HUDEP-2 (cell line): ENCODE results near the gene FFAR3.
"Not testable (repeated sequence)": the region's sequence is repeated elsewhere in the genome, so short reads cannot be mapped to it uniquely, and the experiment has no call there.

Experiments
- DNase-seq, 76 experiments: peaks; one replicate each; lab custom pipeline; 2025; ENCODE audit not compliant: unreplicated experiment in 76 of 76; lab: John Stamatoyannopoulos, UW

Gene FFAR3

DNA sequence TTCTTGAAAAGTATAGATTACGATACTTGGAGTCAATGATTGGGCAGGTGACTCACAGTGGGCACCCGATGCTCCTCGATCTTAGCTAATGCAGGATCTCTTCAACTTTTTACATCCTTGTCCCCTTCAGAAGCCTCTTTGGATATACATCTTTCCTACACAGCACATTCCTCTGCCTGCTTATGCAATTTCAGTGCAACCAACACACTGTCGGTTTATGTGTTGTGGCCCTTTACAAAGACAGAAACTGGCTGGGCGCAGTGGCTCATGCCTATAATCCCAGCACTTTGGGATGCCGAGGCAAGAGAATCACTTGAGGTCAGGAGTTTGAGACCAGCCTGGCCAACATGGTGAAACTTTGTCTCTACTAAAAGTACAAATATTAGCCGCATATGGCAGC, 15.2 kb downstream of the FFAR3 start:
- DNase-seq: no peak

DNA sequence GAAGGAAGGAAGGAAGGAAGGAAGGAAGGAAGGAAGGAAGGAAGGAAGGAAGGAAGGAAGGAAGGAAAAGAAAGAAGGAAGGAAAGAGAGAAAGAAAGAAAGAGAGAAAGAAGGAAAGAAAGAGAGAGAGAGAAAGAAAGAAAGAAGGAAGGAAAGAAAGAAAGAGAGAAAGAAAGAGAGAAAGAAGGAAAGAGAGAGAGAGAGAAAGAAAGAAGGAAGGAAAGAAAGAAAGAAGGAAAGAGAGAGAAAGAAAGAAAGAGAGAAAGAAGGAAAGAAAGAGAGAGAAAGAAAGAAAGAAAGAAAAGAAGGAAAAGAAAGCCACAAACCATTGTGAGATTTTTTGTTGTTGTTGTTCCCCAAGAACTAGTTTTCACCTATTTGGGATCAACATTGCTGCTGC, 15.8 kb downstream of the FFAR3 start:
- not testable (repeated sequence) for DNase-seq

GRCh38 chr19:35375505-35376307, 17.4 kb downstream of the FFAR3 start:
- no peak for DNase-seq

DNA sequence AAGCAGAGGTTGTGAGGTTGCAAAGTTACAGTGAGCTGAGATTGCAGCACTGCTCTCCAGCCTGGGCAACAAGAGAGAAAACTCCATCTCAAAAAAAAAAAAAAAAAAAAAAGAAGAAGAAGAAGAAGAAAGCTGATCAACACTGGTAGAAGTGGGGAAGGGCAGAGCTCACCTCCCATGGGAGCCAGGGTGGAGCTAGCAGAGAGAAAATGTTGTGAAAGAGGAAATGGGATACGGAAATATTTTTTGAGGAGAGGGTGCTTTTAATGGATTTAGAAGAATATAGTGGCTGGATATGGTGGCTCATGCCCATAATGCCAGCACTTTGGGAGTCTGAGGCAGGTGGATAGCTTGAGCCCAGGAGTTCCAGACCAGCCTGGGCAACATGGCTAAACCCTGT, 19.4 kb downstream of the FFAR3 start:
- DNase-seq: no peak

DNA sequence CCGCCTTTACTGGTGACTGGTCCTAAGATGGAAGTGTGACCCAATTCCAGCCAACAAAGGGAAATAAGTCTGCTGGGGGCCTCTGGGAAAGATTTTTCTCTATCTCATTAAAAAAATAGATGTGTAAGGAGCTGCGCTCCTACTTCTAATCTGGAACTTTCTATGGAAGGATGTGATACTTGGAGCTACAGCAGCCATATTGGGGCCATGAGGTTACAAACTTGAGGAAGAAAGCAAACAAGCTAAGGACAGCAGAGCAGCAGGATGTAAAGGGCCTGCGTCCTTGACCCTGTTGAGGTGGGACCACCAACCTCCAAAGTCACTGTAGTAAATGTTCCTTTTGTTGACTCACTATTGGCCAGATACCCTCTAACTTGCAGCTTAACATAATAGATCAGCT, 20.1 kb downstream of the FFAR3 start:
- no peak for DNase-seq

DNA sequence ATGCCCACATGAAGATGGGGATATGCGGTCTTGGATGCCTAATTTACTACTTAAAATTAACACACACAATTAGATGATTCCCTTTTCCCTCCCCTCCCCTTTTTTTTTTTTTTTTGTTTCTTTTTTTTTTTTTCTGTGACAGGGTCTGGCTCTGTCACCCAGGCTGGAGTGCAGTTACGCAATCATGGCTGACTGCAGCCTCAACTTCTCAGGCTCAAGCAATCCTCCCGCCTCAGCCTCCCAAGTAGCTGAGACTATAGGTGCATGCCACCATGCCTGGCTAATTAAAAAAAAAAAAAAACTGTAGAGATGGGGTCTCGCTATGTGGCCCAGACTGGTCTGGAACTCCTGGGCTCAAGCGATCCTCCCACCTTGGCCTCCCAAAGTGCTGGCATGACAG, 21.3 kb downstream of the FFAR3 start:
- not testable (repeated sequence) for DNase-seq

- peak in 2 of 76 experiments; percentile 32 to 33 for DNase-seq
Measured at GRCh38 chr19:35379992-35380391, 21.7 kb downstream of the FFAR3 start.

GRCh38 chr19:35380450-35381124, 22.3 kb downstream of the FFAR3 start:
- DNase-seq: peak in 73 of 76 experiments; percentile 61 to 97 (median 86)

DNA sequence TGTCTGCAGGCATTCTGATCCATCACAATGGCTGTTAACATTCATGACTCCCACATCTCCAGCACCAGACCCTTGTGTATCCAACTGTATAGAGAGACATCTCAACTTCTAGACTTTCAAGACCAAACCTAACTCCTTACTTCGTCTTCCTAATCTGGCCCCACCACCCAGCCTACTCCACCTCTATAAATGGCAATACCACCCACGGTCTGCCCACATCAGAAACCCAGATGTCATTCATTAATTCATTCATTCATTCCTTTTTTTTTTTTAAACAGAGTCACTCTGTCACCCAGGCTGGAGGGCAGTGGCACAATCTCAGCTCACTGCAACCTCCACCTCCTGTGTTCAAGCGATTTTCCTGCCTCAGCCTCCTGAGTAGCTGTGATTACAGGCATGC, 23.1 kb downstream of the FFAR3 start:
- no peak for DNase-seq

- DNase-seq: no peak
Measured at GRCh38 chr19:35381926-35382325, 23.7 kb downstream of the FFAR3 start.

DNA sequence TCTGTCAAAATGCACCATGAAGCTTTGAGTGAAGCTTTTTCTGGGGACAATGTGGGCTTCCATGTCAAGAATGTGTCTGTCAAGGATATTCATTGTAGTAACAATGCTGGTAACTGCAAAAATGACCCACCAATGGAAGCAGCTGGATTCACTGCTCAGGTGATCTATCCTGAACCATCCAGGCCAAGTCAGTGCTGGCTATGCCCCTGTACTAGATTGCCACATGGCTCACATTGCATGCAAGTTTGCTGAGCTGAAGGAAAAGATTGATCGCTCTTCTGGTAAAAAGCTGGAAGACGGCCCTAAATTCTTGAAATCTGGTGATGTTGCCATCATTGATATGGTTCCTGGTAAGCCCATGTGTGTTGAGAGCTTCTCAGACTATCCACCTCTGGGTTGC, 25.3 kb downstream of the FFAR3 start:
- no peak for DNase-seq

DNA sequence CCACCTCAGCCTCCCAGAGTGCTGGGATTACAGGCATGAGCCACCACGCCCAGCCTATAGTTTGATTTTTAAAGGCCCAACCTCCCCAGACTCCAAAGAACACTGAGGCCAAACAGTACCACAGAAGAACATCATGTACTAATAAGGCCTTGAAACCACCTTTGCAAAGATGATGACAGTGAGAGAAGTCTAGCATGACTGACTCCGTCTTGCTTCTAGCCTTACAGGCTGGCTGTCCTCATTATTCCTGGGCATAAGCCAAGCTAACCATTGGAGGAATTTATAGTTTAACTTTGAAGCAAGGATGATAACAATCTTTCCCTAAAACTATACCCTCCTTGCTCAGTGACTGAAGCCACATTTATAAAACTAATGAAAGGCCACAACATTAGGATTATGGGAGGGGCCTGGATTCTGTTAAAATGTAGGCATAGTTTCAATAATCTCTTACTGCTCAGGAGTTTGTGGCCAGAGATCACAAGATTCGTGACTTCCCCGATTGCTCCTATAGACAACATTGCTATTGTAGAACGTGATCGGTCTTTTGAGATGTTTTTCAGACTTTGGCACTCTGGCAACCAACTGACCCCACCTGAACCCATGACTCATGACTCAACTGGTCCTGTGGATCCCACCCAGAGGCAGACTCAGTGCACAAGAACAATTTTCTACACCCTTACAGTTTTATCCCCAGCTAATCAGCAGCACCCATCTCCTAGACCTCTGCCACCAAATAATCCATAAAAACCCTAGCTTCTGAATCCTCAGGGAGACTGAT, 30.2 kb downstream of the FFAR3 start:
- peak in 72 of 76 experiments; percentile 20 to 96 (median 76) for DNase-seq

DNA sequence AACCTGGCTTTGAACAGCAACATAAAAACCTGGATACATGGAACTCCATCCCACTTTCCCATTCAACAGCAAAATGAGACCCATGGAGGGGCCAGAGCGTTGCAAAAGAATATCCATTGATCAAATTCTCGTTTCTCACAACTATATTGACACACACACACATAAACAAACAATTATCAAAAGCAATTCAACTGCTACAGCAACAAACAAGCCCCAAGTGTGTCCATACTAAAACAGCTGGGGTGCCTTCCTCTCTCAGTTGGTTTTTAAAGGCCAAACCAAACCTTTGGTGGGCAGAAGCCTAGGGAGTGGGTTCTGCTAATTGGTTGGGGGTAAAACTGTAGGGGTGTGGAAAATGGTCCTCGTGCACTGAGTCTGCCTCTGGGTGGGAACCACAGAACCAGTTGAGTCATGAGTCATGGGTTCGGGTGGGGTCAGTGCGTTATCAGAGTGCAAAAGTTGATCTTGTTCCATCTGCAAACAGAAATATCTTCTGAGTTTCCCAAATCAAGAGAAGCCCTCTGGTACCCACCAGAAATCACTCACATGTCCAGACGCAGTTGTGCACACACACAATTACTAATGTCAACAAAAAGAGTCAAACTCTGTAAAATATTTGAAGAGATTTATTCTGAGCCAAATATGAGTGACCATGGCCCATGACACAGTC, 31.1 kb downstream of the FFAR3 start:
- DNase-seq: peak in 73 of 76 experiments; percentile 22 to 96 (median 82)

DNA sequence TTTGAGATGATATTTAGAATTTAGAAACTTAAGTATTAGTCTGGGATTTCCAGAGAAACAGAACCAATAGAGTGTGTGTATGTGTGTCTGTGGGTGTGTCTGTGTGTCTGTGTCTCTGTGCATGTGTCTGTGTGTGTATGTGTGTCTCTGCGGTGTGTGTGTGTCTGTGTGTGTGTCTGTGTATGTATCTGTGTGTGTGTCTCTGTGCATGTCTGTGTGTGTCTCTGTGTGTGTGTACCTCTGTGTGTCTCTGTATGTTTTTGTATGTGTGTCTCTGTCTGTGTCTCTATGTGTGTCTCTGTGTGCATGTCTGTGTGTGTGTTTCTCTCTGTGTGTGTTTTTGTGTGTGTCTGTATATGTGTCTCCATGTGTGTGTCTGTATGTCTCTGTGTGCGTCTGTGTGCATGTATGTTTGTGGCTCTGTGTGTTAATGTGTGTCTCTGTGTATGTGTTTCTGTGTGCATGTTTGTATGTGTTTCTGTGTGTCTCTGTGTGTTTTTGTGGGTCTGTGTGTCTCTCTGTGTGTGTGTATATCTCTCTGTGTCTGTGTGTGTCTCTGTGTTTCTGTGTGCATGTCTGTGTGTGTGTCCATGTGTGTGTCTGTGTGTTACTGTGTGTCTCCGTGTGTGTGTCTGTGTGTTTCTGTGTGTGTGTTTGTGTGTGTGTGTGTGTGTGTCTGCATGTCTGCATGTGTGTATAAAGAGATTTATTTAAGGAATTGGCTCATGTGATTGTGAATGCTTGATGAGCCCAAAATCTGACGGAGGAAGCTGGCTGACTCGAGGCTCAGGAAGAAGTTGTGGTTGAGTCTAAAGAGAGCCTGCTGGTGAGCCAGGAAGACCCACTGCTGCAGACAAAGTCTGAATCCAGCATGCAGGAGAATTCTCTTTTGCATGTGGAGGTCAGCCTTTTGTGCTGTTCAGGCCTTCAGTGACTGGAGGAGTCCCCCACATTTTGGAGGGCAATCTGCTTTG, 34.8 kb downstream of the FFAR3 start:
- no peak for DNase-seq

- no peak for DNase-seq
Measured at GRCh38 chr19:35395382-35396199, 37.3 kb downstream of the FFAR3 start.

DNA sequence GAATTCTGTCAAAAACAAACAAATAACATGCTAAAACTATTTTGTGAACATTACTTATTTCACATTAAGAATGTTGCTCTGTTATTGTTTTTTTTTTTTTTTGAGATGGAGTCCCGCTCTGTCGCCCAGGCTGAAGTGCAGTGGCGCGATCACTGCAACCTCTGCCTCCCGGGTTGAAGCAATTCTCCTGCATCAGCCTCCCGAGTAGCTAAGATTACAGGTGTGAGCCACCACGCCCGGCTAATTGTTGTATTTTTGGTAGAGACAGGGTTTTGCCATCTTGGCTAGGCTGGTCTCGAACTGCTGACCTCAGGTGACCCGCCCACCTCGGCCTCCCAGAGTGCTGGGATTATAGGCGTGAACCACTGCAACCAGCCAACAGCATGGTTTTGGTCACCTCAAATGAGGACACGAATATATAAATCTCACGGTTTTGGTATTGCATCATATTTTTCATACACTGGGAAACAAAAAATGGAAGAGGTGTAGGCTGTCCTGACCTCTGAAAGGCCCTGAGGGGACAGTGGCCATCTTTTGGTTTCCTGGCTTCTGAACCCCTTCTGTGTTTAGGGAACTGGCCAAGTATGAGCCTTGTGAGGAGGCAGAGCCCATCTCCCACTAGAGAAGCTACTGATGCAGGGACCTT, 38.1 kb downstream of the FFAR3 start:
- DNase-seq: no peak

GRCh38 chr19:35397064-35397463, 38.8 kb downstream of the FFAR3 start:
- DNase-seq: no peak

- DNase-seq: no peak
Measured at GRCh38 chr19:35398570-35398969, 40.3 kb downstream of the FFAR3 start.
